Endothelial cell of umbilical vein (primary cell): ENCODE data around the gene ITPR1. TPM values are rescaled to one million over a fixed set of nuclear protein-coding genes. Genes with fewer than 3 reads are reported as not detected.

Experiments
- BruUV-seq: library from RNA; stranded (reverse); fragments of 400-500 nt; replicated peaks from 2 replicates; lab custom pipeline; 2021; lab: Mats Ljungman, UMichigan
- CTCF ChIA-PET: fragments of 300-600, 350-600 bp; sonication (Branson Sonifier 250); formaldehyde crosslinking; loops from one replicate; lab custom pipeline; 2021; ENCODE audit warnings: antibody characterized with exemption, inconsistent platforms; lab: Charles Lee
- POLR2A ChIA-PET: fragments of 300-600, 350-600 bp; sonication (Branson Sonifier 250); formaldehyde crosslinking; loops from one replicate; lab custom pipeline; 2021; ENCODE audit warnings: antibody characterized with exemption, inconsistent platforms; lab: Charles Lee
- DNase-seq: peaks from one replicate; pipeline ENCODE4 v3.0.0-alpha.2; 2011; ENCODE audit warnings: low read depth, low spot score
- FAIRE-seq: peaks from 2 replicates; lab custom pipeline; 2011; peaks lifted over from hg19 to GRCh38; lab: Jason Lieb, UNC
- H2AFZ ChIP-seq: 2 replicates; pipeline ENCODE4 v1.6.0; 2012; ENCODE audit warnings: low read depth, low read length, control low read depth, inconsistent platforms
- H3K27ac ChIP-seq: 2 replicates; pipeline ENCODE4 v1.5.1; 2011; ENCODE audit warnings: low read depth, mild to moderate bottlenecking, control low read depth, low read length, moderate library complexity; ENCODE audit not compliant: insufficient read depth
- H3K27me3 ChIP-seq, 2 experiments: 2 replicates each; pipeline versions ENCODE4 v1.6.0 to v1.6.1; 2011; ENCODE audit warnings: low read length in 2 of 2, mixed read lengths in 1 of 2; ENCODE audit not compliant: control insufficient read depth in 2 of 2, insufficient read depth in 2 of 2
- H3K36me3 ChIP-seq, 2 experiments: 2 replicates in 1 of 2; 3 replicates in 1 of 2; pipeline ENCODE4 v1.5.1; 2011; ENCODE audit warnings: low read length in 2 of 2, mild to moderate bottlenecking in 1 of 2, moderate library complexity in 1 of 2; ENCODE audit not compliant: control insufficient read depth in 2 of 2, insufficient read depth in 2 of 2; ENCODE audit errors: extremely low read depth in 1 of 2
- H3K4me1 ChIP-seq: 3 replicates; pipeline ENCODE4 v1.5.1; 2011; ENCODE audit warnings: mild to moderate bottlenecking, low read length; ENCODE audit not compliant: control insufficient read depth, insufficient read depth; ENCODE audit errors: extremely low read depth
- H3K4me2 ChIP-seq: 2 replicates; pipeline ENCODE4 v1.6.1; 2011; ENCODE audit warnings: low read length, control low read depth, mixed read lengths; ENCODE audit not compliant: insufficient read depth
- H3K4me3 ChIP-seq, 3 experiments: fragments of 200-600 bp in 1 of 3; sonication (generic), shearing (Covaris generic) in 1 of 3; replicated peaks in 1 of 3; 2 replicates each; pipeline ENCODE4 v1.5.1; 2011 to 2016; ENCODE audit warnings: control low read depth in 3 of 3, low read length in 3 of 3, mild to moderate bottlenecking in 2 of 3, inconsistent platforms in 1 of 3, low read depth in 1 of 3, moderate library complexity in 1 of 3; ENCODE audit not compliant: insufficient read depth in 1 of 3
- H3K79me2 ChIP-seq: 2 replicates; pipeline ENCODE4 v1.6.0; 2012; ENCODE audit warnings: low read length, inconsistent platforms; ENCODE audit not compliant: control insufficient read depth, insufficient read depth
- H3K9ac ChIP-seq: replicated peaks from 2 replicates; pipeline ENCODE3; 2011; ENCODE audit warnings: low read length, control low read depth; ENCODE audit not compliant: insufficient read depth; ENCODE audit errors: extremely low read depth
- H3K9me1 ChIP-seq: replicated peaks from 3 replicates; pipeline ENCODE4 v1.6.0; 2011; ENCODE audit warnings: mild to moderate bottlenecking, low read length; ENCODE audit not compliant: control insufficient read depth, insufficient read depth; ENCODE audit errors: extremely low read depth
- H3K9me3 ChIP-seq: replicated peaks from 2 replicates; pipeline ENCODE4 v1.5.1; 2012; ENCODE audit warnings: low read length, inconsistent platforms; ENCODE audit not compliant: control insufficient read depth, insufficient read depth
- H4K20me1 ChIP-seq: replicated peaks from 2 replicates; pipeline ENCODE3; 2011; ENCODE audit warnings: mild to moderate bottlenecking, low read length; ENCODE audit not compliant: control insufficient read depth, insufficient read depth; ENCODE audit errors: extremely low read depth
- CTCF ChIP-seq, 2 donors: IDR thresholded peaks; 1 replicate in 1 of 2; 2 replicates in 1 of 2; pipeline ENCODE4 v1.5.1; 2011; ENCODE audit warnings: low read length in 2 of 2, mild to moderate bottlenecking in 2 of 2, moderate library complexity in 2 of 2, control low read depth in 1 of 2, inconsistent platforms in 1 of 2, low read depth in 1 of 2; ENCODE audit not compliant: insufficient read depth in 1 of 2; ENCODE audit errors: extremely low read depth in 1 of 2
- EZH2 ChIP-seq: IDR thresholded peaks from 2 replicates; pipeline ENCODE4 v1.6.1; 2012; ENCODE audit warnings: borderline replicate concordance, low read depth, mild to moderate bottlenecking, moderate library complexity, low read length, inconsistent platforms; ENCODE audit not compliant: severe bottlenecking
- FOS ChIP-seq: IDR thresholded peaks from 2 replicates; pipeline ENCODE4 v1.6.1; 2011; ENCODE audit warnings: mild to moderate bottlenecking, low read length, moderate library complexity, borderline replicate concordance; ENCODE audit not compliant: insufficient read depth
- GATA2 ChIP-seq: IDR thresholded peaks from 2 replicates; pipeline ENCODE4 v1.7.0; 2011; ENCODE audit warnings: low read depth, mild to moderate bottlenecking, moderate library complexity, mixed read lengths, low read length; ENCODE audit not compliant: insufficient read length, insufficient read depth
- JUN ChIP-seq: IDR thresholded peaks from 2 replicates; pipeline ENCODE4 v1.6.1; 2011; ENCODE audit warnings: borderline replicate concordance, low read depth; ENCODE audit not compliant: insufficient read length, insufficient read depth
- MYC ChIP-seq: IDR thresholded peaks from one replicate; pipeline ENCODE4 v1.6.1; 2011; ENCODE audit warnings: mild to moderate bottlenecking, low read depth, low read length
- POLR2A ChIP-seq: IDR thresholded peaks from 2 replicates; pipeline ENCODE4 v1.6.1; 2012; ENCODE audit warnings: low read depth, mild to moderate bottlenecking, control low read depth, low read length
- POLR2AphosphoS5 ChIP-seq: IDR thresholded peaks from 2 replicates; pipeline ENCODE4 v1.6.1; 2012; ENCODE audit warnings: low read depth, mild to moderate bottlenecking, control low read depth, low read length, moderate library complexity; ENCODE audit not compliant: insufficient read depth
- dilution Hi-C: fragments of 300-500 bp; cut with MboI; formaldehyde crosslinking; loops from one replicate; pipeline ENCODE4 v1.15.0; 2019; ENCODE audit warnings: low sequenced_read_pairs; ENCODE audit not compliant: extremely low pct_ligation_motif_present
- intact Hi-C: fragments of 100-400 bp; cut with micrococcal nuclease; formaldehyde crosslinking; loops from one replicate; pipeline ENCODE4 v1.10.0; 2022
- polyA plus RNA-seq, 4 experiments: library from polyadenylated mRNA; depleted of rRNA in 3 of 4; stranded (reverse) in 3 of 4; unstranded in 1 of 4; fragments of >200 nt; gene quantifications; 2 replicates each; pipeline versions ENCODE4 v1.2.1 to v1.2.3, GENCODE V29; 2011 to 2012; ENCODE audit warnings: missing spikeins in 1 of 4
- total RNA-seq: library from RNA; stranded (reverse); gene quantifications from 2 replicates; pipeline ENCODE4 v1.2.3, GENCODE V29; 2021
- TF ChIP-seq, protein P1 (sequence below): IDR thresholded peaks from 2 replicates; pipeline ENCODE4 v1.6.1; 2011; ENCODE audit not compliant: insufficient read depth, insufficient read length

ITPR1 gene
- total and polyA plus RNA-seq, 2 donors (not counting 3 experiments of a cell fraction or from before 2014, with no cell fraction given): 5.1 to 16.1 TPM

GRCh38 chr3:4517643-4518311 lies 24.6 kb downstream of the ITPR1 start:
- intact Hi-C loops: no loop called here
- FAIRE-seq: no peak
- no peaks in the 10 kb centered on the region for H3K9me3 ChIP-seq
- no peak overlapping the region for H3K4me3 ChIP-seq
- no peaks in the 10 kb centered on the region for H3K9me1 ChIP-seq
- no peak overlapping the region for H3K9ac ChIP-seq
- H3K36me3 ChIP-seq: no peaks in the 10 kb centered on the region
- no peaks in the 10 kb centered on the region for H3K79me2 ChIP-seq
- ChIA-PET POLR2A (no interaction called here), CTCF (interaction anchor here (0.9 to 3.2 kb wide), 3 partner anchors 116 to 167 kb away, joined by 4 to 18 read pairs (median 7); no protein-coding TSS in a partner anchor)
- no peak overlapping the region for H3K4me2 ChIP-seq
- H4K20me1 ChIP-seq: no peaks in the 10 kb centered on the region
- no peaks in the 10 kb centered on the region for H3K27me3 ChIP-seq
- DNase-seq: no peak
- no peak for TF ChIP-seq GATA2
- no peak for TF ChIP-seq CTCF (IDR thresholded peaks at IDR 0.05; ENCODE audit: extremely low read depth in 1 of 2, insufficient read depth in 1 of 2, low read depth in 1 of 2, low read length in 2 of 2)
- TF ChIP-seq MYC: no peak
- TF ChIP-seq, protein P1, sequence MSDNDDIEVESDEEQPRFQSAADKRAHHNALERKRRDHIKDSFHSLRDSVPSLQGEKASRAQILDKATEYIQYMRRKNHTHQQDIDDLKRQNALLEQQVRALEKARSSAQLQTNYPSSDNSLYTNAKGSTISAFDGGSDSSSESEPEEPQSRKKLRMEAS: no peak
- no peak for TF ChIP-seq FOS
- TF ChIP-seq POLR2AphosphoS5: no peak
- no peak for TF ChIP-seq JUN
- no peak for TF ChIP-seq EZH2
- TF ChIP-seq POLR2A: no peak
- BruUV-seq: no TSS peak
- no peak overlapping the region for H3K27ac ChIP-seq
- dilution Hi-C loops: no loop called here
- no peak overlapping the region for H2AFZ ChIP-seq
- H3K4me1 ChIP-seq: no peaks in the 10 kb centered on the region
